GM18502 (cell line): ENCODE results near the gene TARS2.

Experiments
- ATAC-seq: cut with Tn5 transposase; IDR thresholded peaks from one replicate; pipeline ENCODE4 v1.9.1; 2021; ENCODE audit warnings: mild to moderate bottlenecking; ENCODE audit not compliant: unreplicated experiment, poor library complexity

Gene TARS2

GRCh38 chr1:150553392-150554085 lies 66.3 kb downstream of the TARS2 start:
- no peak for ATAC-seq

GRCh38 chr1:150554086-150554452 lies 66.8 kb downstream of the TARS2 start:
- no peak for ATAC-seq

- no peak for ATAC-seq
Measured at GRCh38 chr1:150555198-150555970, 68.2 kb downstream of the TARS2 start.

- ATAC-seq: no peak
Measured at GRCh38 chr1:150555971-150556865, 69.0 kb downstream of the TARS2 start.

- no peak for ATAC-seq
Measured at GRCh38 chr1:150557065-150557600, 69.9 kb downstream of the TARS2 start.
